ENCODE data around the gene TCIRG1. TPM values are rescaled to one million over a fixed set of nuclear protein-coding genes. Genes with fewer than 3 reads are reported as not detected.

Gene TCIRG1
- total RNA-seq, 2 experiments from 2014 or later = 199 to 201 TPM

DNA sequence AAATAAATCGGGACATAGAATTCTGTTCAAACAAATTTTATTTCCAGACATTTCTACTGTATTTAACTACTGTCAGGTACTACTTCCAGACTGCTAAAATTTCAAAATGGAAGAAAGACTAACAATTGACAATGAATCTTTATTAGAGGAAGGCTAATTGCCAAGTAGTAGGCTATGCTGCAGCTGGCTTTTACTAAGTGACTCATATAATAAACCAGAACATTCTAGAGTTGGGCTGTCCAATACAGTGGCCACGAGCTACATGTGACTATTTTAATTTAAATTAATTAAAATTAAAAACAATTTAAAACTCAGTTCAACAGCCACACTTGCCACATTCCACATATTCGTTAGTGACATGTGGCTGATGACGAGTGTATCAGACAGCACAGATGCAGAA lies 54.7 kb downstream of the TCIRG1 start:
- CTCF ChIA-PET (ENCODE audit: unreplicated experiment) = no interaction called here
- BruUV-seq (replicated peaks) = no TSS peak

DNA sequence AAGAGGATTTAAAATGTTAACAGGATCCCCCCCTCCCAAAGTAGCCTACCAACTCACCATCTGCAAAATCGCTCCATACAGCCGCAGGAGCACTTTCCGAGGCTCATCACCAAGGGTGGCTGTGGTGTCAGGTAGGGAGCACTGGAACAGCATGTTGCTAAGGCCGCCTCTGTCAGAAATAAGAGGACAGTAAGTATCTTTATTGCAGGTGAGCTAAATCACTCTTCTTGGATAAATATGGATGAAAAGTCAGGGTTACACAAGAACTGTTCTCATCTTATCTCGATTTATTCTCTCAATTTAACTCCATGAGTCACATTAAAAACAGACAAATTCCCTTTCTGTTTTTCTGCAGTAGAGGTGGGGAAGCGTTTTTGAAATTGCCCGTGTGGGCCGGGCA lies 58.1 kb downstream of the TCIRG1 start:
- Histone ChIP-seq H3K4me1 (ENCODE audit: insufficient read depth, low read length, poor library complexity, severe bottlenecking) (peaks cover 25% of the 10 kb centered on the region), H4K20me1 (ENCODE audit: insufficient read depth, low read length) (no peaks in the 10 kb centered on the region), H3K9me2 (ENCODE audit: insufficient read depth, low read length) (no peaks in the 10 kb centered on the region), H3K9me3 (ENCODE audit: low read length) (0 out of 2 replicates have a peak, but pooled peaks cover under 1% of the 10 kb centered on the region), H3K36me3 (ENCODE audit: insufficient read depth, low read length) (peaks cover 18% of the 10 kb centered on the region; the same call in 1 of the 2 replicates), H3K79me2 (ENCODE audit: insufficient read depth, low read depth, low read length) (peaks cover 49% of the 10 kb centered on the region; the same call in 1 of the 2 replicates), H3K4me3 (ENCODE audit: low read depth, low read length, poor library complexity, severe bottlenecking) (no peak overlapping the region), H2AFZ (ENCODE audit: low read length) (no peak overlapping the region), H3K4me2 (ENCODE audit: low read length) (no peak overlapping the region), H3K27ac (ENCODE audit: low read depth, low read length, poor library complexity, severe bottlenecking) (no peak overlapping the region)
- TF ChIP-seq EZH2phosphoT487 (IDR thresholded peaks at IDR 0.05; ENCODE audit: borderline replicate concordance, low read depth, low read length) = no peak
- TF ChIP-seq, protein P1, sequence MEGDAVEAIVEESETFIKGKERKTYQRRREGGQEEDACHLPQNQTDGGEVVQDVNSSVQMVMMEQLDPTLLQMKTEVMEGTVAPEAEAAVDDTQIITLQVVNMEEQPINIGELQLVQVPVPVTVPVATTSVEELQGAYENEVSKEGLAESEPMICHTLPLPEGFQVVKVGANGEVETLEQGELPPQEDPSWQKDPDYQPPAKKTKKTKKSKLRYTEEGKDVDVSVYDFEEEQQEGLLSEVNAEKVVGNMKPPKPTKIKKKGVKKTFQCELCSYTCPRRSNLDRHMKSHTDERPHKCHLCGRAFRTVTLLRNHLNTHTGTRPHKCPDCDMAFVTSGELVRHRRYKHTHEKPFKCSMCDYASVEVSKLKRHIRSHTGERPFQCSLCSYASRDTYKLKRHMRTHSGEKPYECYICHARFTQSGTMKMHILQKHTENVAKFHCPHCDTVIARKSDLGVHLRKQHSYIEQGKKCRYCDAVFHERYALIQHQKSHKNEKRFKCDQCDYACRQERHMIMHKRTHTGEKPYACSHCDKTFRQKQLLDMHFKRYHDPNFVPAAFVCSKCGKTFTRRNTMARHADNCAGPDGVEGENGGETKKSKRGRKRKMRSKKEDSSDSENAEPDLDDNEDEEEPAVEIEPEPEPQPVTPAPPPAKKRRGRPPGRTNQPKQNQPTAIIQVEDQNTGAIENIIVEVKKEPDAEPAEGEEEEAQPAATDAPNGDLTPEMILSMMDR (conservative IDR thresholded peaks at IDR 0.05; ENCODE audit: low read length) = no peak
- ChIA-PET CTCF (ENCODE audit: unreplicated experiment) (no interaction called here), POLR2A (interaction anchor here (1.5 kb wide), 1 partner anchor 9 kb away, joined by 11 read pairs; no protein-coding TSS in a partner anchor)
- intact Hi-C loops (cut with micrococcal nuclease; ENCODE audit: unreplicated experiment) = no loop called here
- DNase-seq (ENCODE audit: low spot score) = no peak
- BruUV-seq (replicated peaks) = no TSS peak

More for the DNA sequence above, 54.7 kb downstream of the TCIRG1 start:
- TF ChIP-seq, protein P1 (conservative IDR thresholded peaks at IDR 0.05; ENCODE audit: low read length) = no peak
- no peak for TF ChIP-seq EZH2phosphoT487 (IDR thresholded peaks at IDR 0.05; ENCODE audit: borderline replicate concordance, low read depth, low read length)
- H3K4me1 ChIP-seq (ENCODE audit: insufficient read depth, low read length, poor library complexity, severe bottlenecking) = peaks cover 18% of the 10 kb centered on the region
- no peak overlapping the region for H3K4me2 ChIP-seq (ENCODE audit: low read length)
- H3K36me3 ChIP-seq (ENCODE audit: insufficient read depth, low read length) = peaks cover 25% of the 10 kb centered on the region; the same call in 1 of the 2 replicates
- DNase-seq (ENCODE audit: low spot score) = no peak
- no peaks in the 10 kb centered on the region for H3K9me2 ChIP-seq (ENCODE audit: insufficient read depth, low read length)
- no peak overlapping the region for H2AFZ ChIP-seq (ENCODE audit: low read length)
- POLR2A ChIA-PET = interaction anchor here (0.7 to 1.1 kb wide), 3 partner anchors 25 to 116 kb away, joined by 3 to 5 read pairs (median 3); no protein-coding TSS in a partner anchor
- no peak overlapping the region for H3K4me3 ChIP-seq (ENCODE audit: low read depth, low read length, poor library complexity, severe bottlenecking)
- no peak overlapping the region for H3K27ac ChIP-seq (ENCODE audit: low read depth, low read length, poor library complexity, severe bottlenecking)
- no peaks in the 10 kb centered on the region for H3K9me3 ChIP-seq (ENCODE audit: low read length)
- peaks cover 29% of the 10 kb centered on the region; the same call in 1 of the 2 replicates for H3K79me2 ChIP-seq (ENCODE audit: insufficient read depth, low read depth, low read length)
- H4K20me1 ChIP-seq (ENCODE audit: insufficient read depth, low read length) = no peaks in the 10 kb centered on the region
- intact Hi-C loops (cut with micrococcal nuclease; ENCODE audit: unreplicated experiment) = no loop called here

DNA sequence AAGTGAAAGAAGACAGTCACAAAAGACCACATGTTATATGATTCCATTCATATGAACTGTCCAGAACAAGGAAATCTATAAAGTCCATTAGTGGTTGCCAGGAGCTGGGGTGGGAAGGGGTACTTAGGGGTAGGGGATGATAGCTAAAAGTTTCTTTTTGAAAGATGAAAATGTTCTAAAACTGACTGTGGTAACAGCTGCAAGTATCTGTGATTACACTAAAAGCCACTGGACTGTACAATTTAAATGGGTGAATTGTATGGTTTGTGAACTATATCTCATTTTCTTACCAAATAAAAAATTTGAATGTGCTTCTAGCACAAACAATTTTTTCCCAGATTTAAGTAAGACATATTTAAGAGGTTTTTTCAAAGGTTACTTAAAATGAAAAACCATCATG lies 60.2 kb downstream of the TCIRG1 start:
- TF ChIP-seq EZH2phosphoT487 (IDR thresholded peaks at IDR 0.05; ENCODE audit: borderline replicate concordance, low read depth, low read length) = no peak
- TF ChIP-seq, protein P1 (conservative IDR thresholded peaks at IDR 0.05; ENCODE audit: low read length) = no peak

More for the DNA sequence above, 60.2 kb downstream of the TCIRG1 start:
- Histone ChIP-seq H2AFZ (ENCODE audit: low read length) (peak overlapping the region; percentile 44; the same call in 1 of the 2 replicates), H3K4me1 (ENCODE audit: insufficient read depth, low read length, poor library complexity, severe bottlenecking) (peaks cover 25% of the 10 kb centered on the region), H3K4me2 (ENCODE audit: low read length) (peak overlapping the region; percentile 91), H3K27ac (ENCODE audit: low read depth, low read length, poor library complexity, severe bottlenecking) (peak overlapping the region; percentile 80), H3K4me3 (ENCODE audit: low read depth, low read length, poor library complexity, severe bottlenecking) (peak overlapping the region; percentile 50), H3K79me2 (ENCODE audit: insufficient read depth, low read depth, low read length) (peaks cover 69% of the 10 kb centered on the region), H3K9me2 (ENCODE audit: insufficient read depth, low read length) (no peaks in the 10 kb centered on the region), H4K20me1 (ENCODE audit: insufficient read depth, low read length) (no peaks in the 10 kb centered on the region), H3K36me3 (ENCODE audit: insufficient read depth, low read length) (peaks cover 26% of the 10 kb centered on the region), H3K9me3 (ENCODE audit: low read length) (peaks cover 6% of the 10 kb centered on the region; the same call in 1 of the 2 replicates)
- intact Hi-C loops (cut with micrococcal nuclease; ENCODE audit: unreplicated experiment) = loop anchor here (2.0 kb wide), 1 partner anchor 20 kb away; no protein-coding TSS in a partner anchor
- CTCF ChIA-PET (ENCODE audit: unreplicated experiment) = no interaction called here
- peak; percentile 32 for DNase-seq (ENCODE audit: low spot score)
- BruUV-seq (replicated peaks) = no TSS peak
- POLR2A ChIA-PET = interaction anchor here (0.5 to 1.7 kb wide), 6 partner anchors 13 to 885 kb away, joined by 3 to 11 read pairs (median 4); no protein-coding TSS in a partner anchor

Data from OCI-LY7 (cell line).